Measurements from ENCODE around the gene TLE2.
"Not testable (repeated sequence)": the region's sequence is repeated elsewhere in the genome, so short reads cannot be mapped to it uniquely, and the experiment has no call there.

The TLE2 gene

DNA sequence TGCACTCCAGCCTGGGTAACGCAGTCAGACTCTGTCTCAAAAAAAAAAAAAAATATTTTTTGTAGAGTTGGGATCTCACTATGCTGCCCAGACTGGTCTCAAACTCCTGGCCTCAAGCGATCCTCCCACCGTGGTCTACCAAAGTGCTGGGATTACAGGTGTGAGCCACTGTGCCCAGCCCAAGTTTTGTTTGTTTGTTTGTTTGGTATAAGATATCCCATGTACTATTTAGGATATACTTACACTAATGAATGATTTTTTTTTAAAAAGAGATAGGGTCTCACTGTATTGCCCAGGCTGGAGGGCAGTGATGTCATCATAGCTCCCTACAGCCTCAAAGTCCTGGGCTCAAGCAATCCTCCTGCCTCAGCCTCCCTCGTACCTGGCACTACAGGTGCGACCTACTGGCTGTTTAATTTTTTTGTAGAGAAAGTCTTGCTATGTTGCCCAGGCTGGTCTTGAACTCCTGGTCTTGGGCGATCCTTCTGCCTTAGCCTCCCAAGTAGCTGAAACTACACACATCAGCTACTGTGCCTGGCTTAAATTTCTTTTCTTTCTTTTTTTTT is 27.8 kb downstream of the TLE2 start:
- Mint-ChIP-seq H3K27ac (no peak overlapping the region), H3K27me3 (no peaks in the 10 kb centered on the region), H3K4me3 (no peak overlapping the region), H3K36me3 (ENCODE audit: low read depth) (peaks cover 11% of the 10 kb centered on the region), H3K4me1 (ENCODE audit: low read depth) (no peaks in the 10 kb centered on the region), H3K9me3 (no peaks in the 10 kb centered on the region)
- DNase-seq = no peak

DNA sequence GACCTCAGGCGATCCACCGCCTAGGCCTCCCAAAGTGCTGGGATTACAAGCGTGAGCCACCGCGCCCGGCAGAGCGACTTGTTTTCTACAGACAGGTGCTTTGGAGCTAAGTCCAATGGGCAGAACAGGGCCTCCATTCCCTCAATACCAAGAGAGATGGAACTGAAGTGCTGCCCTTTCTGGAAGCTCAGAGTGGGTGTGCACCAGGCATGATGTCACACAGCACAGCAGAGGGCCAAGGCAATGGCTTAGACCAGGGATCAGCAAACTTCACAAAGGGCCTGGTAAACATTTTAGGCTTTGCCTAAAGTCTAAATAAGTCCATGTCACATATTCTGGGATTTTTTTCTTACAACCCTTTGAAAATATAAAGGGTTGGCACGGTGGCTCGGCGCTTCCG is 30.4 kb downstream of the TLE2 start:
- H3K4me1 Mint-ChIP-seq (ENCODE audit: low read depth) = no peaks in the 10 kb centered on the region
- DNase-seq = no peak

DNA sequence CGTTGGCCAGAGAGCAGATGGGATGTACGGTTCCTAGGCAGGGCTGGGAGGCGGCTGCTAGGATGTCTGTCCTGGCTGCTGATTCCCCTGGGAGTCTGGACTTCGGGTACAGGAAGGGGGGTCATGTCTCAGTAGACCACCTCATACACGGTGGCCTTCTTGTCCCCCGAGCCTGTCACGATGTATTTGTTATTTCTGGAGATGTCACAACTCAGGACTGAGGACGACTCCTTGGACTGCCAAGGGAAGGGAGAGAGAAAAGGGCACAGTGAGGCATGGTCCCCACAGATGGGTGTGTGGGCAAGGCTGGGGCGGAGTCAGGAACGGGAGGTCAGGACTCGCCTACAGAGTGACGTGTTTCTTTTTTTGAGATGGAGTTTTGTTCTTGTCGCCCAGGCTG is 31.4 kb downstream of the TLE2 start:
- no peak overlapping the region for H3K4me3 Mint-ChIP-seq
- H3K27me3 Mint-ChIP-seq = no peaks in the 10 kb centered on the region
- H3K27ac Mint-ChIP-seq = no peak overlapping the region
- H3K4me1 Mint-ChIP-seq (ENCODE audit: low read depth) = no peaks in the 10 kb centered on the region
- H3K9me3 Mint-ChIP-seq = no peaks in the 10 kb centered on the region
- H3K36me3 Mint-ChIP-seq (ENCODE audit: low read depth) = peaks cover 8% of the 10 kb centered on the region
- DNase-seq = no peak

More for the DNA sequence above, 30.4 kb downstream of the TLE2 start:
- H3K9me3 Mint-ChIP-seq = no peaks in the 10 kb centered on the region
- H3K36me3 Mint-ChIP-seq (ENCODE audit: low read depth) = peaks cover 8% of the 10 kb centered on the region
- H3K27me3 Mint-ChIP-seq = no peaks in the 10 kb centered on the region
- no peak overlapping the region for H3K27ac Mint-ChIP-seq
- H3K4me3 Mint-ChIP-seq = no peak overlapping the region

DNA sequence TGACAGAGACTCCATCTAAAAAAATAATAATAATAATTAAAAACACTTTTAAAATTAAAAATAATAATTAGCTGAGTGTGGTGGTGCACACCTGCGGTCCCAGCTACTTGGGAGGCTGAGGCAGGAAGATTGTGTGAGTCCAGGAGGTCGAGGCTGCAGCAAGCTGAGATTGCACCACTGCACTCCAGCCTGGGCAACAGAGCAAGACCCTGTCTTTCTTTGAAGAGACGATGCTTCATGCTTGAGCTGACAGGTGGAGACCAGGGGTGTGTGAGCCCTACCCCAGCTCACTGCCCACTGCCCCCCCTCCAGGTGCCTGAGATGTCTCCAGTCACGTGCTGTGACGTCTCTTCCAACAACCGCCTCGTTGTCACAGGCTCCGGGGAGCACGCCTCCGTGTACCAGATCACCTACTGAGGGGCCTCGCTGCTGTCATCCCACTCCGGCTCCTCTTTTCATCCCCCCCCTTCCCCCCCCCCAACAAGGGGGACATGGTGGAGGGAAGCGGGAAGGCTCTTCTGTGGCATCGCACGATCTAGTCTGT is 34.4 kb downstream of the TLE2 start:
- H3K4me3 Mint-ChIP-seq = no peak overlapping the region
- peaks cover 8% of the 10 kb centered on the region for H3K36me3 Mint-ChIP-seq (ENCODE audit: low read depth)
- H3K27ac Mint-ChIP-seq = no peak overlapping the region
- no peaks in the 10 kb centered on the region for H3K4me1 Mint-ChIP-seq (ENCODE audit: low read depth)
- no peaks in the 10 kb centered on the region for H3K27me3 Mint-ChIP-seq
- no peak for DNase-seq
- no peaks in the 10 kb centered on the region for H3K9me3 Mint-ChIP-seq

DNA sequence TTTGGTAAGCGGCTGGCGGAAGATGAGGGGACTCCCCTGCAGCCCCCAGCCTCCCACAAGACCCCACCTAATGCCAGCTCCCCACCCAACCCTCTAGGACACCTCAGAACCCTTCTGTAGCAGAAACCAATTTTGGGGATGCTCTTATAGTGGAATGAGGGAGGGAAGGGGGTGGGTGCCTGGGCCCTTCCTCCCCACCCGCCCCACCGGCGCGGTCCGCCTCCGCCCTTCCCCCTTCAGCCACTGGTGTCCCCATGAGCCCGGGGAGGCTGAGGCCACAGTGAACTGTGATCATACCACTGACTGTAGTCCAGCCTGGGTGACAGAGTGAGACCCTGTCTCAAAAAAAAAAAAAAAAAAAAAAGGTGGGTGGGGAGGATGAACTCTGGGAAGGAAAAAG is 35.5 kb downstream of the TLE2 start:
- Mint-ChIP-seq H3K27ac (no peak overlapping the region), H3K27me3 (no peaks in the 10 kb centered on the region), H3K4me1 (ENCODE audit: low read depth) (no peaks in the 10 kb centered on the region), H3K36me3 (ENCODE audit: low read depth) (peaks cover 3% of the 10 kb centered on the region), H3K9me3 (no peaks in the 10 kb centered on the region), H3K4me3 (no peak overlapping the region)
- no peak for DNase-seq

DNA sequence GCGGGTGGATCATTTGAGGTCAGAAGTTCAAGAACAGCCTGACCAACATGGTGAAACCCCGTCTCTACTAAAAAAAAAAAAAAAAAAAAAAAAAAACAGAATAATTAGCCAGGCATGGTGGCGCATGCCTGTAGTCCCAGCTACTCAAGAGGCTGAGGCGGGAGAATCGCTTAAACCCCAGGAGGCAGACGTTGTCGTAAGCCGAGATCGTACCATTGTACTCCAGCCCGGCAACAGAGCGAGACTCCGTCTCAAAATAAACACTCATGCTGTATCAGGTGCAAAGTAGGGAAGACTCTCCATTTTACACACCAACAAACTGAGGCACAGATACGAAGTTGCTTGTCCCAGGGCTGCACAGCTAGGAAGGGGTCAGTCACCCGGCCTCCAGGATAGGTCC is 36.1 kb downstream of the TLE2 start:
- no peak overlapping the region for H3K4me3 Mint-ChIP-seq
- H3K4me1 Mint-ChIP-seq (ENCODE audit: low read depth) = no peaks in the 10 kb centered on the region
- no peak for DNase-seq
- peaks cover 3% of the 10 kb centered on the region for H3K36me3 Mint-ChIP-seq (ENCODE audit: low read depth)
- no peak overlapping the region for H3K27ac Mint-ChIP-seq
- no peaks in the 10 kb centered on the region for H3K9me3 Mint-ChIP-seq
- H3K27me3 Mint-ChIP-seq = no peaks in the 10 kb centered on the region

DNA sequence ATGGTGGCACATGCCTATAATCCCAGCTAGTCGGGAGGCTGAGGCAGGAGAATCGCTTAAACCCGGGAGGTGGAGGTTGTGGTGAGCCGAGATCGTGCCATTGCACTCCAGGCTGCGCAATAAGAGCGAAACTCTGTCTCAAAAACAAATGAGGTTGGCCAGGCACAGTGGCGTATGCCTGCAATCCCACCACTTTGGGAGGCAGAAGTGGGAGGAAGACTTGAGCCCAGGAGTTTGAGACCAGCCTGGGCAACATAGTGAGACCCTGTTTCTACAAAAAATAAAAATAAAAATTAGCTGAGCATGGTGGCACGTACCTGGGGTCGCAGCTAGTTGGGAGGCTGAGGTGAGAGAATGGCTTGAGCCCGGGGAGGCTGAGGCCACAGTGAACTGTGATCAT is 36.7 kb downstream of the TLE2 start:
- H3K9me3 Mint-ChIP-seq; H3K4me1 Mint-ChIP-seq (ENCODE audit: low read depth); DNase-seq; H3K4me3 Mint-ChIP-seq; H3K27ac Mint-ChIP-seq; H3K27me3 Mint-ChIP-seq; H3K36me3 Mint-ChIP-seq (ENCODE audit: low read depth): not testable (repeated sequence)

DNA sequence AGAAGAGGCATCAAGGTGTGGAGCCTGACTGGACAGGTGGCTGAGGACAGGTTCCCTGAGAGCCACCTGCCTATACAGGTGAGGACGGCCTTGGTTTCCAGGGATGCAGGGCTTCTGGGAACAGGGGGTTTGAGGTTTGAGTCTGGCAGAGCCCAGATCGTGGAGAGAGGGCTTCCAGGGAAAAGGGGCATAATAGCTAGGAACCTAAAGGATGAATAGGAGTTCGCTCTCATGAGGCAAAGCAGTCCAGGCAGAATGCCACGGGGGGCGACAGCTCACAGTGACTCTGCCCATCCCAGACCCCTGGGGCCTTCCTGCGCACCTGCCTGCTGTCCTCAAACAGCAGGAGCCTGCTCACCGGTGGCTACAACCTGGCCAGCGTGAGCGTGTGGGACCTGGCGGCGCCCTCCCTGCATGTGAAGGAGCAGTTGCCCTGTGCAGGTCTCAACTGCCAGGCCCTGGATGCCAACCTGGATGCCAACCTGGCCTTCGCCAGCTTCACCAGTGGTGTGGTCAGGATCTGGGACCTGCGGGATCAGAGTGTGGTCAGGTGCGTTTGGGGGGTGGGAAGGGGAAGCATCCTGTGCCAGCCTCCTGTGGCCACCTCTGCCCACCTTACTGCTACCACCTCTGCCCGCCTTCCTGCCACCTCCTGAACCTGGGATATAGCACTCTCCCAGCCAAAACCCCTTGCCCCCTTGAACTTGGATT is 39.7 kb downstream of the TLE2 start:
- H3K36me3 Mint-ChIP-seq (ENCODE audit: low read depth) = no peaks in the 10 kb centered on the region
- no peaks in the 10 kb centered on the region for H3K4me1 Mint-ChIP-seq (ENCODE audit: low read depth)
- H3K27ac Mint-ChIP-seq = no peak overlapping the region
- no peaks in the 10 kb centered on the region for H3K9me3 Mint-ChIP-seq
- peaks cover 6% of the 10 kb centered on the region for H3K27me3 Mint-ChIP-seq
- no peak for DNase-seq
- no peak overlapping the region for H3K4me3 Mint-ChIP-seq

DNA sequence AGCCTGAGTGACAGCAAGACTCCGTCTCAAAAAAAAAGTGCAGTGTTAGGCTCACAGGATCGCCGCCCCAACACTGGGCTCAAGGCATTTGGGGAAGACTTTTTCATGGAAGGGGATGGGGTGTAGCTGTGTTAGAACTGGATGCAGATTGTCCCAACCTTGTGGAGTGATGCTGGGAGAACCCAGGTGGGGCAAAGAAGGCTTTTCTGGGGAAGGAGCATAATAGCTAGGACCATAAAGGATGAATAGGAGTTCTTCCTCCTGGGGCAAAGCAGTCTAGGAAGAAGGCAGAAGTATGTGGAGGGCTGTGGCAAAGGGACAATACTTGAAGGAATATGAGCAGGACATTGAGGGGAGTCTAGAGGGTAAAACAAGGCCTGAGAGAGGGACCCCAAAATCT is 40.5 kb downstream of the TLE2 start:
- no peak for DNase-seq
- H3K4me1 Mint-ChIP-seq (ENCODE audit: low read depth) = no peaks in the 10 kb centered on the region
- no peak overlapping the region for H3K27ac Mint-ChIP-seq
- H3K27me3 Mint-ChIP-seq = peaks cover 10% of the 10 kb centered on the region
- H3K9me3 Mint-ChIP-seq = no peaks in the 10 kb centered on the region
- H3K4me3 Mint-ChIP-seq = no peak overlapping the region
- H3K36me3 Mint-ChIP-seq (ENCODE audit: low read depth) = no peaks in the 10 kb centered on the region

DNA sequence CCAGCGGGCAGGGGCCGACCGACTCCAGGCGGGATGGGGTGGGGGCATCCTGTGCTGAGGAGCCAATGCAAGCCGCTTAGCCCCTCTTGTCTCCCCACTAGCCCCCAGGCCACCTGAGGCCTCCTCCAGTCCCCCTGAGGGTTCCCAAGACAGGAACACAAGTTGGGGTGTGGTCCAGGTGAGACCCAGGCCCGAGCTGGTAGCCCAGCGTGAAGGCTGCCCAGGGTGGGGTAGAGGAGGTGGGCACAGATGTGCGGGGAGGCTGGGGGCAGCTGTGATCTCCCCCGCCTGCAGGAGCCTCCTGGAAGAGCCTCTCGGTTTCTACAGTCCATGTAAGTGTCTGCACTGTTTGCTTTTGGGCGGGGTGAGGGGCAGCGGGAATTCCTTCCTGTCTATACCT is 41.3 kb downstream of the TLE2 start:
- Mint-ChIP-seq H3K9me3 (no peaks in the 10 kb centered on the region), H3K4me3 (no peak overlapping the region), H3K4me1 (ENCODE audit: low read depth) (no peaks in the 10 kb centered on the region), H3K27ac (no peak overlapping the region), H3K36me3 (ENCODE audit: low read depth) (no peaks in the 10 kb centered on the region), H3K27me3 (peaks cover 16% of the 10 kb centered on the region)
- no peak for DNase-seq

DNA sequence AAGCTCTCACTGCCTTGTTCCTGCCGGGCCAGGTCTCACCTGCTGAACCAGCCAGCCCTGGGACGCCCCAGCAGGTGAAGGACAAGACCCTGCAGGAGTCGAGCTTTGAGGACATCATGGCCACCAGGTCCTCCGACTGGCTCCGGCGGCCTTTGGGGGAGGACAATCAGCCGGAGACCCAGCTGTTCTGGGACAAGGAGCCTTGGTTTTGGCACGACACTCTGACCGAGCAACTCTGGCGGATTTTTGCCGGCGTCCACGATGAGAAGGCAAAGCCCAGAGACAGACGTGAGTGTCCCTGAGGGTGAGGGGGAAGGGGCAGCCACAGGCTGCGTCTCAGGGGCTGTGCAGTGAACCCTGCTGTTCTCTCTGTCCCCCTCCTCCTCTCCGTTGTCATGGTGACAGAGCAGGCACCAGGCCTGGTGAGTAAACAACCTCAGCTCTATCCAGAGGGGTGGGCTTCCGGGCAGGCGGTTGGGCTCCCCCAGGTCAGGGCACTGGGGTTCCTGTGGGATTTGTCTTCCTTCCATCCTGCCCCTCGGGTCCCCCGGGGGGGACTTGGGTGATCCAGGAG is 42.0 kb downstream of the TLE2 start:
- no peak for DNase-seq
- no peaks in the 10 kb centered on the region for H3K9me3 Mint-ChIP-seq
- H3K27ac Mint-ChIP-seq = no peak overlapping the region
- H3K27me3 Mint-ChIP-seq = peaks cover 20% of the 10 kb centered on the region
- no peaks in the 10 kb centered on the region for H3K4me1 Mint-ChIP-seq (ENCODE audit: low read depth)
- H3K36me3 Mint-ChIP-seq (ENCODE audit: low read depth) = no peaks in the 10 kb centered on the region
- no peak overlapping the region for H3K4me3 Mint-ChIP-seq

DNA sequence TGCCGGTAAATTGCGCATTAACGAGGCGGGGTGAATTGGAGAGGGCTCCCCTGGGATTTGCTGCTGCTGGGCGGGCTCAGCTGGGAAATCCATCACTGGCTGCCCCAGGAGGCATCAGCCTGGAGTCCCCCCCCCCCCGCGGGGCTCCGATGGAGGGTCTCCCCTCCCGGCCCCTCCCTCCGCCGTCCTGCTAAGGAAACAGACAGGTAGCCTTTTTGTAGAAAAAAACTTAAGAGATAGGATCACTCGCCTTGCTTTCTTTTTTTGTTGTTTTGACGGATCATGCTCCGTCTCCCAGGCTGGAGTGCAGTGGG is 44.9 kb downstream of the TLE2 start:
- no peaks in the 10 kb centered on the region for H3K9me3 Mint-ChIP-seq
- H3K4me1 Mint-ChIP-seq (ENCODE audit: low read depth) = no peaks in the 10 kb centered on the region

DNA sequence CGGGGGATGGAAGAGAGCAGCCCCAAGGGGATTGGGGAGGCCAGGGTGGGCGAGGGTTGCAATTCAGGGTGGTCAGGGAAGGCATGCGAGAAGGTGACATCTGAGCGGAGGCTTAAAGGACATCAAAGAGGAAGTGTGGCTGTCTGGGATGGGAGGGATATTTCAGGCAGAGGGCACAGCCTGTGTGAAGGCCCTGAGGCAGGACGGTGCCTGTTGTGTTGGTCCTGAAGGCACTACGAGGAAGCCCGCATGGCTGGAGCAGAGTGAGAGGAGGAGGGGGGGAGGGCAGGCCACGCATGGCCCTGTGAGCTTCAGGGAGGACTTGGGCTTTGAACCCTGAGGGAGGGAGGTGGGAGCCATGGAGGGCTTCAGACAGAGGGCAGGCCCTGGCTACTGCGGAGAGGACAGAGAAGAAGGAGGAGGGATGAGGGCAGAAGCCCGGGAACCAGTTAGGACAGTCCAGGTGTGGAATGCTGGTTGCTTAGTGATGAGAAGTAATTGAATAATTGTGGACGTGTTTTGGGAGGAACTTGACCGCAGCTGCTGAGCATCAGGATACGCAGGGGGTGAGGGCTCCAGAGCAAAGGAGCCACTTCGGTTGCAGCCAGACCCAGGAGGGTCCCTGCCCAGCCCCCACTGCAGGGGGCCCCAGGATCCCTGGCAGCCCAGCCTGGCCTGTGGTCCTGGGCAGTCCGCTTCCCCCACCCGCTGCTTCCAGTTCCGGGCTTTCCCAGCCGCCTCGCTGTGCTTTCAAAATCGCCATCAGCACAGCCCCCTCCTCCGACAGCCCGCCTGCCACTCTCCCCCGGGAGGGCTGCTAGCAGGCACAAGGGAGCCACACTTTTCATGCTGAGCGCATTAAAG is 45.5 kb downstream of the TLE2 start:
- Mint-ChIP-seq H3K36me3 (ENCODE audit: low read depth) (no peaks in the 10 kb centered on the region), H3K27ac (no peak overlapping the region), H3K9me3 (no peaks in the 10 kb centered on the region), H3K27me3 (peaks cover 25% of the 10 kb centered on the region), H3K4me1 (ENCODE audit: low read depth) (no peaks in the 10 kb centered on the region), H3K4me3 (no peak overlapping the region)
- DNase-seq = no peak

More for the DNA sequence above, 44.9 kb downstream of the TLE2 start:
- no peak overlapping the region for H3K4me3 Mint-ChIP-seq
- no peaks in the 10 kb centered on the region for H3K36me3 Mint-ChIP-seq (ENCODE audit: low read depth)
- no peak overlapping the region for H3K27ac Mint-ChIP-seq
- no peak for DNase-seq
- peaks cover 25% of the 10 kb centered on the region for H3K27me3 Mint-ChIP-seq

DNA sequence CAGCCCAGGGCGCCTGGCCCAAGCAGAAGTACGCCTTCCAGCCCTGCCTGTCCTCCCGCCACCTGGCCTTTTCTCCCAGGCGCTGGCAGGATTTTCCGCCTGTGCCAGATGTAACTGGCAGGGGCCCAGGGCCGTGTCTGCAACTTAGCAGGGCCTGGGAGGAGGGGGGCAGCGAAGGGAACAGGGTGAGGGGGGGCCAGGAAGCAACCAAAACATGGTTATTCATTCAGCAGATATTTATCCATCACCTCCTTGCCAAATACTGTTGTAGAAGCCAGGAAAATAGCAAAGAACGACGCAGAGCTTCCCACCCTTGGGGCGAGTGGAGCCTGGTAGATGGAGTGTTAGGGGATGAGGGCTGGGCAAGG is 46.1 kb downstream of the TLE2 start:
- no peaks in the 10 kb centered on the region for H3K4me1 Mint-ChIP-seq (ENCODE audit: low read depth)
- no peak for DNase-seq
- H3K4me3 Mint-ChIP-seq = no peak overlapping the region
- H3K27ac Mint-ChIP-seq = no peak overlapping the region
- no peaks in the 10 kb centered on the region for H3K9me3 Mint-ChIP-seq
- peaks cover 25% of the 10 kb centered on the region for H3K27me3 Mint-ChIP-seq
- no peaks in the 10 kb centered on the region for H3K36me3 Mint-ChIP-seq (ENCODE audit: low read depth)

DNA sequence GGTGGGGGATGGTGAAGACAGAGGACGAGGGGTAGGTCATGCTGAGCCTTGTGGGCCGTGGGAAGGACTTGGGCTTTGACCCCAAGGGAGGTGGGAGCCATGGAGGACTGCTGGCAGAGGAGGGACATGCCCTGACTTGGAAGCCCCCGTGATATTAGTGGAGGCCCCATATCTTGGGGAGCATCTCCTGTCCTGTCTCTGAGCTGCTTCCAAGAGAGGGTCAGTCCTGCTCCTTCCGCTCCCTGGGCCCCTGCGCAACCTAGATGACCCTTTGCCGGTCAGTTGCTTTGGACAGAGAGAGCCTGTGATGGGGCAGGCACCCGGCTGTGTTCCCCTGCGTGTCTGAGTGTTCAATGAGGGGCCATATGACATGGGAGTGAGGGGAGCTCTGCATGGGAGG is 46.5 kb downstream of the TLE2 start:
- H3K4me1 Mint-ChIP-seq (ENCODE audit: low read depth) = peaks cover 2% of the 10 kb centered on the region
- no peaks in the 10 kb centered on the region for H3K36me3 Mint-ChIP-seq (ENCODE audit: low read depth)
- no peak for DNase-seq
- no peaks in the 10 kb centered on the region for H3K9me3 Mint-ChIP-seq
- H3K4me3 Mint-ChIP-seq = no peak overlapping the region
- H3K27ac Mint-ChIP-seq = no peak overlapping the region
- H3K27me3 Mint-ChIP-seq = peaks cover 25% of the 10 kb centered on the region

Measured in activated T-cell treated with anti-CD3 and anti-CD28 coated beads, Interleukin-2, amount 50 U/mL, for 24 hours (primary cell).